ENCODE data around the gene TAF11L4. TPM values are rescaled to one million over a fixed set of nuclear protein-coding genes. Genes with fewer than 3 reads are reported as not detected.
"Not testable (repeated sequence)": the region's sequence is repeated elsewhere in the genome, so short reads cannot be mapped to it uniquely, and the experiment has no call there.

Gene TAF11L4
- total RNA-seq, 1 experiment from 2014 or later, result not detected

DNA sequence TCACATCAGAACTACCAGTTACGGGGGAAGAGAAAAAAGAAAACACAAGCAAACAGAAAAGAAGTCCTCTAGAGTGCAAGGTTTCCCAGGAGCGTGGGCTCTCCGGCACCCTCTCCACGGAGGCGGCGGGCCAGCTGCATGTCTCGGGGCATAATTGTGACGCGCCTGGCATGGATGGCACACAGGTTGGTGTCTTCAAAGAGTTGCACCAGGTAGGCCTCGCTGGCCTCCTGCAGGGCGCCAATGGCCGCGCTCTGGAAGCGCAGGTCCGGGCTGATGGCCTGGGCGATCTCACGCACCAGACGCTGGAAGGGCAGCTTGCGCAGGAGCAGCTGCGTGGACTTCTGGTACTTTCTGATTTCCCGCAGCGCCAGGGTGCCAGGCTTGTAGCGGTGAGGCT lies 30.3 kb upstream of the TAF11L4 start:
- ATAC-seq; DNase-seq (ENCODE audit: low read depth, low spot score); POLR2A ChIA-PET; H3K9me3 ChIP-seq (ENCODE audit: control insufficient read depth, insufficient read depth, low read depth, low read length); H3K4me3 ChIP-seq (ENCODE audit: low read depth in 2 of 2, low read length in 2 of 2); H3K36me3 ChIP-seq (ENCODE audit: control insufficient read depth, insufficient read depth, low read length); in situ Hi-C loops (cut with HindIII; ENCODE audit: low pct_unique_long_range_greater_than_20kb, low sequenced_read_pairs); CTCF ChIA-PET; H3K27ac ChIP-seq (ENCODE audit: low read length); H3K27me3 ChIP-seq (ENCODE audit: control insufficient read depth, insufficient read depth, low read length); H3K4me1 ChIP-seq (ENCODE audit: control insufficient read depth, insufficient read depth, low read length); intact Hi-C loops (cut with micrococcal nuclease; ENCODE audit: unreplicated experiment); BruUV-seq (replicated peaks): not testable (repeated sequence)

DNA sequence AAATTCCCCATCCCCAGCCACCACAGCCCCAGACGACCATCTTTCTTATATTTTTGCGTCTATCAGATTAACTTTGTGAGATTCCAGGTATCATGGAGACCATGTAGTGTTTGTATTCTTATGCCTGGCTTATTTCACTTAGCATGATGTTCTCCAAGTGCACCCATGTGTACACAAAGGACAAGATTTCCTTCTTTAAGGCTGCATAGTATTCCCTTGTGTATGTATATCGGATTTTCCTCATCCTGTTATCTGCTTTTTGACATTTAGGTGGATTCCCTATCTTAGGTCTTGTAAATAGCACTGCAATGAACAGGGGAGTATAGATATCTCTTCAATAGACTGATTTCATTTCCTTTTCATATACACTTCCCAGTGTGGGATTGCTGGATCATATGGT lies 28.8 kb upstream of the TAF11L4 start:
- no peaks in the 10 kb centered on the region for H3K27me3 ChIP-seq (ENCODE audit: control insufficient read depth, insufficient read depth, low read length)
- H3K4me3 ChIP-seq (ENCODE audit: low read depth in 2 of 2, low read length in 2 of 2), result no peak overlapping the region
- no peak for ATAC-seq
- H3K27ac ChIP-seq (ENCODE audit: low read length), result no peak overlapping the region
- intact Hi-C loops (cut with micrococcal nuclease; ENCODE audit: unreplicated experiment), result no loop called here
- TF ChIP-seq, protein P1, sequence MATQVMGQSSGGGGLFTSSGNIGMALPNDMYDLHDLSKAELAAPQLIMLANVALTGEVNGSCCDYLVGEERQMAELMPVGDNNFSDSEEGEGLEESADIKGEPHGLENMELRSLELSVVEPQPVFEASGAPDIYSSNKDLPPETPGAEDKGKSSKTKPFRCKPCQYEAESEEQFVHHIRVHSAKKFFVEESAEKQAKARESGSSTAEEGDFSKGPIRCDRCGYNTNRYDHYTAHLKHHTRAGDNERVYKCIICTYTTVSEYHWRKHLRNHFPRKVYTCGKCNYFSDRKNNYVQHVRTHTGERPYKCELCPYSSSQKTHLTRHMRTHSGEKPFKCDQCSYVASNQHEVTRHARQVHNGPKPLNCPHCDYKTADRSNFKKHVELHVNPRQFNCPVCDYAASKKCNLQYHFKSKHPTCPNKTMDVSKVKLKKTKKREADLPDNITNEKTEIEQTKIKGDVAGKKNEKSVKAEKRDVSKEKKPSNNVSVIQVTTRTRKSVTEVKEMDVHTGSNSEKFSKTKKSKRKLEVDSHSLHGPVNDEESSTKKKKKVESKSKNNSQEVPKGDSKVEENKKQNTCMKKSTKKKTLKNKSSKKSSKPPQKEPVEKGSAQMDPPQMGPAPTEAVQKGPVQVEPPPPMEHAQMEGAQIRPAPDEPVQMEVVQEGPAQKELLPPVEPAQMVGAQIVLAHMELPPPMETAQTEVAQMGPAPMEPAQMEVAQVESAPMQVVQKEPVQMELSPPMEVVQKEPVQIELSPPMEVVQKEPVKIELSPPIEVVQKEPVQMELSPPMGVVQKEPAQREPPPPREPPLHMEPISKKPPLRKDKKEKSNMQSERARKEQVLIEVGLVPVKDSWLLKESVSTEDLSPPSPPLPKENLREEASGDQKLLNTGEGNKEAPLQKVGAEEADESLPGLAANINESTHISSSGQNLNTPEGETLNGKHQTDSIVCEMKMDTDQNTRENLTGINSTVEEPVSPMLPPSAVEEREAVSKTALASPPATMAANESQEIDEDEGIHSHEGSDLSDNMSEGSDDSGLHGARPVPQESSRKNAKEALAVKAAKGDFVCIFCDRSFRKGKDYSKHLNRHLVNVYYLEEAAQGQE (IDR thresholded peaks at IDR 0.05; ENCODE audit: insufficient read depth in 1 of 2, low read depth in 2 of 2, low read length in 1 of 2), result no peak
- TF ChIP-seq, protein P2, sequence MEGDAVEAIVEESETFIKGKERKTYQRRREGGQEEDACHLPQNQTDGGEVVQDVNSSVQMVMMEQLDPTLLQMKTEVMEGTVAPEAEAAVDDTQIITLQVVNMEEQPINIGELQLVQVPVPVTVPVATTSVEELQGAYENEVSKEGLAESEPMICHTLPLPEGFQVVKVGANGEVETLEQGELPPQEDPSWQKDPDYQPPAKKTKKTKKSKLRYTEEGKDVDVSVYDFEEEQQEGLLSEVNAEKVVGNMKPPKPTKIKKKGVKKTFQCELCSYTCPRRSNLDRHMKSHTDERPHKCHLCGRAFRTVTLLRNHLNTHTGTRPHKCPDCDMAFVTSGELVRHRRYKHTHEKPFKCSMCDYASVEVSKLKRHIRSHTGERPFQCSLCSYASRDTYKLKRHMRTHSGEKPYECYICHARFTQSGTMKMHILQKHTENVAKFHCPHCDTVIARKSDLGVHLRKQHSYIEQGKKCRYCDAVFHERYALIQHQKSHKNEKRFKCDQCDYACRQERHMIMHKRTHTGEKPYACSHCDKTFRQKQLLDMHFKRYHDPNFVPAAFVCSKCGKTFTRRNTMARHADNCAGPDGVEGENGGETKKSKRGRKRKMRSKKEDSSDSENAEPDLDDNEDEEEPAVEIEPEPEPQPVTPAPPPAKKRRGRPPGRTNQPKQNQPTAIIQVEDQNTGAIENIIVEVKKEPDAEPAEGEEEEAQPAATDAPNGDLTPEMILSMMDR (IDR thresholded peaks at IDR 0.05), result no peak
- TF ChIP-seq POLR2AphosphoS5 (IDR thresholded peaks at IDR 0.05; ENCODE audit: low read depth, low read length), result no peak
- DNase-seq (ENCODE audit: low read depth, low spot score), result no peak
- H3K36me3 ChIP-seq (ENCODE audit: control insufficient read depth, insufficient read depth, low read length), result no peaks in the 10 kb centered on the region
- CTCF ChIA-PET, result no interaction called here
- no peaks in the 10 kb centered on the region for H3K4me1 ChIP-seq (ENCODE audit: control insufficient read depth, insufficient read depth, low read length)
- BruUV-seq (replicated peaks), result no TSS peak
- no peaks in the 10 kb centered on the region for H3K9me3 ChIP-seq (ENCODE audit: control insufficient read depth, insufficient read depth, low read depth, low read length)
- POLR2A ChIA-PET, result interaction anchor here (0.6 kb wide), 2 partner anchors 204 to 303 kb away, joined by 11 to 20 read pairs; no protein-coding TSS in a partner anchor
- in situ Hi-C loops (cut with HindIII; ENCODE audit: low pct_unique_long_range_greater_than_20kb, low sequenced_read_pairs), result no loop called here

DNA sequence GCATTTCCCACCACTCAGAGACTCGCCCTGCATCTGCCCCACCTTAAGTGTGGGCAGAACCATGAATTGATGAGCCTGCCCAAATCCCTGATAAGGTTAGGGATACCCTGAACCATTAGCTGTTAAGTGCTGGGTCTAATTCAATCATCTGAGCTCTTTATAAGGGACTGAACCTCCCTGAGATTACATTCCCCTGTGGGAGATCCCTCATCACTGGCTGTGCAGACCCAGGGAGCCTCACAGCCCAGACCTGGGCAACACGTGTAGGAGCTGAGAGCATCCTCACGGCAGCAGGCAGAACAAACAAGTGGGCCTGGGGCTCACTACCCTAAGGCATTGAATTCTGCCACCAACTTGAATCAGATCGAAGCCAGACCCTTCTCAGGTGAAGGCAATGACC lies 24.2 kb upstream of the TAF11L4 start:
- DNase-seq (ENCODE audit: low read depth, low spot score), result no peak
- intact Hi-C loops (cut with micrococcal nuclease; ENCODE audit: unreplicated experiment), result no loop called here
- ChIA-PET CTCF (no interaction called here), POLR2A (no interaction called here)
- BruUV-seq (replicated peaks), result no TSS peak
- TF ChIP-seq SIN3A (IDR thresholded peaks at IDR 0.05; ENCODE audit: borderline replicate concordance, insufficient read depth, low read depth, low read length), result no peak
- TF ChIP-seq POLR2AphosphoS5 (IDR thresholded peaks at IDR 0.05; ENCODE audit: low read depth, low read length), result no peak
- TF ChIP-seq, protein P2 (IDR thresholded peaks at IDR 0.05), result no peak
- TF ChIP-seq TCF7L2 (IDR thresholded peaks at IDR 0.05; ENCODE audit: low read depth, low read length), result no peak
- TF ChIP-seq, protein P1 (IDR thresholded peaks at IDR 0.05; ENCODE audit: insufficient read depth in 1 of 2, low read depth in 2 of 2, low read length in 1 of 2), result no peak
- no peaks in the 10 kb centered on the region for H3K27me3 ChIP-seq (ENCODE audit: control insufficient read depth, insufficient read depth, low read length)
- in situ Hi-C loops (cut with HindIII; ENCODE audit: low pct_unique_long_range_greater_than_20kb, low sequenced_read_pairs), result no loop called here
- no peak for ATAC-seq
- H3K36me3 ChIP-seq (ENCODE audit: control insufficient read depth, insufficient read depth, low read length), result no peaks in the 10 kb centered on the region
- H3K27ac ChIP-seq (ENCODE audit: low read length), result no peak overlapping the region
- peaks cover 4% of the 10 kb centered on the region for H3K4me1 ChIP-seq (ENCODE audit: control insufficient read depth, insufficient read depth, low read length)
- no peak overlapping the region for H3K4me3 ChIP-seq (ENCODE audit: low read depth in 2 of 2, low read length in 2 of 2)
- no peaks in the 10 kb centered on the region for H3K9me3 ChIP-seq (ENCODE audit: control insufficient read depth, insufficient read depth, low read depth, low read length)

DNA sequence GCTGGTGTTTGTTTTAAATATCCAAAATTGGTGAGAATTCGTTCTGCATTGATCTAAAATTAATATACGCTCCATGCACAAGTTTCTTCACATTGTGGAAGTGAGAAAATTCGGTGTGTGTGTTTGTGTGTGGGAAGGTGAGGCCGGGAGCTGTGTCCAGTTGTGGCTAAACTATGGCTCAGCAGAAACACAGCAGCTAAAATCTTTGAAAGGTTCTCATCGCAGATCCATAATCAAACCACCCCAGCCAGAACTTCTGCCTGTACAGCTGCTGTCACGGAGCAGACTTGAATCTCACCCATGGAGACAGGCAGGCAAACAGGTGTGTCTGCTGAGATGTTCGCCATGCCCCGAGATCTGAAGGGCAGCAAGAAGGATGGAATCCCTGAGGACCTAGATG lies 23.7 kb upstream of the TAF11L4 start, which contains the start of gene TAF11L2:
Gene TAF11L2, plus strand, starts transcription at position 301 of the 400 bp plus-strand sequence.
- in situ Hi-C loops (cut with HindIII; ENCODE audit: low pct_unique_long_range_greater_than_20kb, low sequenced_read_pairs); DNase-seq (ENCODE audit: low read depth, low spot score); H3K4me1 ChIP-seq (ENCODE audit: control insufficient read depth, insufficient read depth, low read length); ATAC-seq; H3K4me3 ChIP-seq (ENCODE audit: low read depth in 2 of 2, low read length in 2 of 2); H3K27ac ChIP-seq (ENCODE audit: low read length); BruUV-seq (replicated peaks); CTCF ChIA-PET; intact Hi-C loops (cut with micrococcal nuclease; ENCODE audit: unreplicated experiment); H3K27me3 ChIP-seq (ENCODE audit: control insufficient read depth, insufficient read depth, low read length); POLR2A ChIA-PET; H3K9me3 ChIP-seq (ENCODE audit: control insufficient read depth, insufficient read depth, low read depth, low read length); H3K36me3 ChIP-seq (ENCODE audit: control insufficient read depth, insufficient read depth, low read length): not testable (repeated sequence)

All from Panc1 (cell line).